ENCODE results near the gene ZNF436.

The ZNF436 gene

DNA sequence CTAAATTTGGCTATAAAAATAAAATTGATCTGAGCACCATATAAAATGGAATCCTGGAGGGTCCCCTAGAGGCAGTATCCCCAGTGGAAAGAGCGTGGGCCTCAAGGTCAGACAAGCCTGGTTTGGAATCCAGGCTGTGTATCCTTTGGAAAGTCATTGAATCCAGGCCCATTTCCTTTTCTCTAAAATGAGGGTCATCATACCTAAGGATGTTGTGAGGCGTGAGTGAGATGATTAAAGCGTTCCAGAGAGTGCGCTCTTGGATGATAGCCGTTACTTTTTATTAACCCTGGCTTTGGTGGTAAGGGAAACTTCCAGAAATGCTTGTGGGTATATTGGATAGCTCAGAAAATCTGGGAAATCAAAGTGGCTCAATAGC, 683 bp upstream of the ZNF436 start:
- H3K18ac ChIP-seq (ENCODE audit: low read depth in 1 of 2, low read length in 2 of 2) = peak overlapping the region; percentile 78 to 92
- no peaks in the 10 kb centered on the region for H3K27me3 ChIP-seq (ENCODE audit: control insufficient read depth in 1 of 2, insufficient read depth in 1 of 2, low read length in 2 of 2)
- H3K79me1 ChIP-seq (replicated peaks; ENCODE audit: low read length, poor library complexity, severe bottlenecking) = peaks cover 21% of the 10 kb centered on the region
- H3K27ac ChIP-seq (ENCODE audit: low read length, poor library complexity, severe bottlenecking) = peak overlapping the region; percentile 90
- peak overlapping the region; percentile 90 to 97 for H3K4ac ChIP-seq (ENCODE audit: low read depth in 1 of 2, low read length in 2 of 2)
- peak; percentile 20 for DNase-seq
- no peak overlapping the region for H3K23ac ChIP-seq (ENCODE audit: low read length in 2 of 2)
- no peak overlapping the region for H2BK15ac ChIP-seq (ENCODE audit: low read depth, poor library complexity, severe bottlenecking)
- peak overlapping the region; percentile 20 for H4K91ac ChIP-seq (ENCODE audit: low read length)
- H2BK120ac ChIP-seq (ENCODE audit: low read depth, low read length) = peak overlapping the region; percentile 56
- peak overlapping the region in 1 of 2 experiments; percentile 86 for H3K4me3 ChIP-seq (ENCODE audit: insufficient read depth in 1 of 2, low read depth in 1 of 2, low read length in 2 of 2)
- H2AFZ ChIP-seq (ENCODE audit: low read depth, low read length) = no peak overlapping the region
- WGBS = 72% methylated on average over 5 of the region's 5 CpGs
- peak overlapping the region; percentile 84 for H2AK5ac ChIP-seq (ENCODE audit: low read length, severe bottlenecking)
- peaks cover 10 to 38% of the 10 kb centered on the region in 2 experiments for H3K36me3 ChIP-seq (ENCODE audit: control insufficient read depth in 1 of 2, insufficient read depth in 2 of 2, low read depth in 1 of 2, low read length in 2 of 2)
- H3K4me2 ChIP-seq (ENCODE audit: low read length, poor library complexity, severe bottlenecking) = peak overlapping the region; percentile 97
- peak overlapping the region in 1 of 2 experiments; percentile 28 for H3K14ac ChIP-seq (ENCODE audit: low read length in 2 of 2)
- peak overlapping the region; percentile 99 for H3K9ac ChIP-seq (ENCODE audit: low read length)
- peaks cover 8% of the 10 kb centered on the region for H3K9me3 ChIP-seq (ENCODE audit: control insufficient read depth, low read length)
- peak overlapping the region in 1 of 2 experiments; percentile 29 for H2BK12ac ChIP-seq (ENCODE audit: low read length in 2 of 2)
- peak overlapping the region; percentile 30 for H4K8ac ChIP-seq (ENCODE audit: low read length)
- H2BK5ac ChIP-seq (ENCODE audit: low read depth, low read length, poor library complexity, severe bottlenecking) = no peak overlapping the region
- peaks cover 20% of the 10 kb centered on the region for H3K4me1 ChIP-seq (ENCODE audit: control insufficient read depth, insufficient read depth, low read depth, low read length)

DNA sequence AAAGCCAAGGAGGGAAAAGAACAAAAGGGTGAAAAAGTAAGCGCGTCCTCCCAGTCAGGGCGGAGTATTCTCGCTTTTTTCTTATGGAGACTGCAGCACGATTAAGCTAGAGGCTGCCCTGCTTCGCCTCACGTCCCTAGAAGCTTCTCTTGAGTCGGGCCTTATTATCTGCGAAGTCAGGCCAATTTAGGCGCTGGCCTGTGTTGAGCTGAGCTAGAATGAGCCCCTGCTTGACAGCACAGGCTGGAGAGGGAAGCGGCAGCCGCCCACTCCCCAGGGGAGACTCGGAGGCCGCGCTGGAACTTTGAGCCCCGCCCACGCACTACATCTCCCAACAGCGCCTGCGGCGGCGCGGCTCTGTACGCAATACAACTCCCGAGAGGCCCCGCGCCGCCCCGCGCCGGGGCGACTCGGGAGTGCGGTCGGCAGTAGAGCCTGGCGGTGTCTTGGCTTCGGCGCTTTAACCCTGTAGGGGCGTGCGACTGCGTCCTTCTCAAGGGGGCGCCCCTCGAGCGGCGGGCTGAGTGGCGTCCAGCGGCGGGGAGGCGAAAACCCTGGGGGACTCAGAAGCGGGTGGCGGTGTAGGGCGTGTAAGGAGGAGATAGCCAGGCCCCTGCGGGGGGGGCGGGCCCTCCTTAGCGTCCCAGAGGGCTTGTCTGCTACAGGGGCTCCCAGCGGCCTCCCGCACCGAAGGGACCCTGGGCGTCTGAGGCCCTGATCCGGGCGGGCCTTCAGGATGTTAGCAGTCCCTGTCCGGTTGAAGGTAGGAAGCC, 888 bp downstream of the ZNF436 start:
- peak overlapping the region; percentile 64 for H2BK120ac ChIP-seq (ENCODE audit: low read depth, low read length)
- peak overlapping the region; percentile 86 to 92 for H3K4me3 ChIP-seq (ENCODE audit: insufficient read depth in 1 of 2, low read depth in 1 of 2, low read length in 2 of 2)
- H3K36me3 ChIP-seq (ENCODE audit: control insufficient read depth in 1 of 2, insufficient read depth in 2 of 2, low read depth in 1 of 2, low read length in 2 of 2) = peaks cover 21 to 46% of the 10 kb centered on the region in 2 experiments
- under 1% methylated on average over 60 of the region's 61 CpGs for WGBS
- peak overlapping the region; percentile 19 to 99 for H3K14ac ChIP-seq (ENCODE audit: low read length in 2 of 2)
- peak overlapping the region; percentile 84 to 99 for H3K4ac ChIP-seq (ENCODE audit: low read depth in 1 of 2, low read length in 2 of 2)
- H2AK5ac ChIP-seq (ENCODE audit: low read length, severe bottlenecking) = peak overlapping the region; percentile 81
- no peaks in the 10 kb centered on the region for H3K27me3 ChIP-seq (ENCODE audit: control insufficient read depth in 1 of 2, insufficient read depth in 1 of 2, low read length in 2 of 2)
- H2BK12ac ChIP-seq (ENCODE audit: low read length in 2 of 2) = peak overlapping the region; percentile 78 to 91
- H4K8ac ChIP-seq (ENCODE audit: low read length) = peak overlapping the region; percentile 94
- H3K23ac ChIP-seq (ENCODE audit: low read length in 2 of 2) = peak overlapping the region in 1 of 2 experiments; percentile 84
- H3K79me1 ChIP-seq (replicated peaks; ENCODE audit: low read length, poor library complexity, severe bottlenecking) = peaks cover 18% of the 10 kb centered on the region
- peak overlapping the region; percentile 86 for H2AFZ ChIP-seq (ENCODE audit: low read depth, low read length)
- H2BK15ac ChIP-seq (ENCODE audit: low read depth, poor library complexity, severe bottlenecking) = peak overlapping the region; percentile 84
- peak overlapping the region; percentile 97 for H3K4me2 ChIP-seq (ENCODE audit: low read length, poor library complexity, severe bottlenecking)
- H3K4me1 ChIP-seq (ENCODE audit: control insufficient read depth, insufficient read depth, low read depth, low read length) = peaks cover 20% of the 10 kb centered on the region
- peak overlapping the region; percentile 84 for H2BK5ac ChIP-seq (ENCODE audit: low read depth, low read length, poor library complexity, severe bottlenecking)
- H3K9ac ChIP-seq (ENCODE audit: low read length) = peak overlapping the region; percentile 99
- H3K18ac ChIP-seq (ENCODE audit: low read depth in 1 of 2, low read length in 2 of 2) = peak overlapping the region; percentile 95 to 99
- peak overlapping the region; percentile 77 for H4K91ac ChIP-seq (ENCODE audit: low read length)
- peaks cover 20% of the 10 kb centered on the region for H3K9me3 ChIP-seq (ENCODE audit: control insufficient read depth, low read length)
- H3K27ac ChIP-seq (ENCODE audit: low read length, poor library complexity, severe bottlenecking) = peak overlapping the region; percentile 100
- DNase-seq = peak; percentile 96

DNA sequence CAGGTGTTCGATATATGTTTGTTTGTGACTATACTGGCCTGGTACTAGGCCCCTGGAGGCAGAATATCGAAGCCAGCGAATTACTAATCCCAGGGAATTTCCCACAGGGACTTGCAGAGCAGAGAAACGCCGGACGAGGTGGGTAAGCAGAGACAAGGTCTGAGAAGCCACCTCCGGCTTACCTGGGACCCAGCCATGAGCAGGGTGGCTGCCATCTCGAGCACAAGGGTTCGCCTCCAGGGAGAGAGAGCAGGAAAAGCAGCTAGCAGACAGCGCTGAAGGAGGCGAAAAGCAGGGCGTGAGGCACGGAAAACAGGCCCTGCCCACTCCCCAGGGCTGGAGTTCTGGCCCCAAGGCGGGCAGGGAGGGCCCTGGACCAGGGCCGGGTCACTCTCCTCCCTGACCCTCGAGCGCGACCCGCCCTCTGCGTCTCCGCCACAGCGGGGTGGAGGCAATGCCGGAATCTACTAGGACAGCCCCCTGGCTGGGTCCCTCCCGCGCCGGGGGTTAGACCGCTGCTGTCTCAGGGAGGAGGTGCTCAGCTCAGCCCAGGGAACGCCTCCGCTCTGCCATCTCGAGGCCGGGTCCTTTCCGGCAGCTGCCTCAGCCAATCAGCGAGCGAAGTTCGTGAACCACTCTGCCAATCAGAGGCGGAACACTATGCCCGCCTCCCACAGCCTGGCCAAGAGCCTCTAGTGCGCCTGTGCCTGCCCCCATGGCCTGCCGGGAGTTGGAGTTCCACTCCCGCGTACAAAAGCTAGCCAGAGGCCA, 1.7 kb downstream of the ZNF436 start:
- Histone ChIP-seq H3K9ac (ENCODE audit: low read length) (peak overlapping the region; percentile 99), H2BK15ac (ENCODE audit: low read depth, poor library complexity, severe bottlenecking) (no peak overlapping the region), H2BK12ac (ENCODE audit: low read length in 2 of 2) (peak overlapping the region; percentile 49 to 91), H3K4me1 (ENCODE audit: control insufficient read depth, insufficient read depth, low read depth, low read length) (peaks cover 20% of the 10 kb centered on the region), H3K27me3 (ENCODE audit: control insufficient read depth in 1 of 2, insufficient read depth in 1 of 2, low read length in 2 of 2) (no peaks in the 10 kb centered on the region), H2AFZ (ENCODE audit: low read depth, low read length) (peak overlapping the region; percentile 86), H2BK5ac (ENCODE audit: low read depth, low read length, poor library complexity, severe bottlenecking) (peak overlapping the region; percentile 77), H3K4me2 (ENCODE audit: low read length, poor library complexity, severe bottlenecking) (peak overlapping the region; percentile 97), H4K8ac (ENCODE audit: low read length) (peak overlapping the region; percentile 45), H3K23ac (ENCODE audit: low read length in 2 of 2) (peak overlapping the region in 1 of 2 experiments; percentile 46), H3K9me3 (ENCODE audit: control insufficient read depth, low read length) (peaks cover 27% of the 10 kb centered on the region), H3K27ac (ENCODE audit: low read length, poor library complexity, severe bottlenecking) (peak overlapping the region; percentile 100), H4K91ac (ENCODE audit: low read length) (peak overlapping the region; percentile 77), H2AK5ac (ENCODE audit: low read length, severe bottlenecking) (peak overlapping the region; percentile 93), H3K79me1 (replicated peaks; ENCODE audit: low read length, poor library complexity, severe bottlenecking) (peaks cover 16% of the 10 kb centered on the region), H3K18ac (ENCODE audit: low read depth in 1 of 2, low read length in 2 of 2) (peak overlapping the region; percentile 94 to 99), H3K14ac (ENCODE audit: low read length in 2 of 2) (peak overlapping the region in 1 of 2 experiments; percentile 94), H3K4me3 (ENCODE audit: insufficient read depth in 1 of 2, low read depth in 1 of 2, low read length in 2 of 2) (peak overlapping the region; percentile 86 to 92), H3K4ac (ENCODE audit: low read depth in 1 of 2, low read length in 2 of 2) (peak overlapping the region; percentile 90 to 99), H2BK120ac (ENCODE audit: low read depth, low read length) (peak overlapping the region; percentile 64), H3K36me3 (ENCODE audit: control insufficient read depth in 1 of 2, insufficient read depth in 2 of 2, low read depth in 1 of 2, low read length in 2 of 2) (peaks cover 24 to 53% of the 10 kb centered on the region in 2 experiments)
- WGBS = 7% methylated on average over 41 of the region's 41 CpGs
- DNase-seq = peak; percentile 99

DNA sequence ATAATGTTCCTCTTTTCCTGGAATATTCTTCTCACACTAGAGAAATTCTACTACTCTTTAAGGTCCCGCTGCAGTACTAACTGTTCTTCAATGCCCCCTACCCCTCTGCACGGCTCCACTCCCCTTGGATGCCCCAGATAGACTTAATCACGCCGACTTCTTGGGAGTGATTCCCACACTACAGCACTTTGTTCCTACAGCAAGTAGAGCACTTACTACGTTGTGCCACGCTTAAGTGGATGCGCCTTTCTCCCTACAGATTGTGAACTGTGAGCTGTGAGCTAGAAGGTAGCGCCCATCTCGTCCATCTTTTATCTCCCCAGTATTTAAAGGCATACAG, 2.2 kb downstream of the ZNF436 start:
- Histone ChIP-seq H2AFZ (ENCODE audit: low read depth, low read length) (no peak overlapping the region), H3K23ac (ENCODE audit: low read length in 2 of 2) (peak overlapping the region in 1 of 2 experiments; percentile 46), H2BK120ac (ENCODE audit: low read depth, low read length) (no peak overlapping the region), H2BK5ac (ENCODE audit: low read depth, low read length, poor library complexity, severe bottlenecking) (no peak overlapping the region), H3K14ac (ENCODE audit: low read length in 2 of 2) (no peak overlapping the region), H3K4me1 (ENCODE audit: control insufficient read depth, insufficient read depth, low read depth, low read length) (peaks cover 20% of the 10 kb centered on the region), H3K9me3 (ENCODE audit: control insufficient read depth, low read length) (peaks cover 33% of the 10 kb centered on the region), H2BK15ac (ENCODE audit: low read depth, poor library complexity, severe bottlenecking) (no peak overlapping the region), H3K4ac (ENCODE audit: low read depth in 1 of 2, low read length in 2 of 2) (peak overlapping the region; percentile 40 to 88), H3K4me3 (ENCODE audit: insufficient read depth in 1 of 2, low read depth in 1 of 2, low read length in 2 of 2) (peak overlapping the region in 1 of 2 experiments; percentile 86), H3K79me1 (replicated peaks; ENCODE audit: low read length, poor library complexity, severe bottlenecking) (peaks cover 14% of the 10 kb centered on the region), H3K27ac (ENCODE audit: low read length, poor library complexity, severe bottlenecking) (peak overlapping the region; percentile 79), H3K4me2 (ENCODE audit: low read length, poor library complexity, severe bottlenecking) (peak overlapping the region; percentile 91), H2AK5ac (ENCODE audit: low read length, severe bottlenecking) (peak overlapping the region; percentile 74), H3K27me3 (ENCODE audit: control insufficient read depth in 1 of 2, insufficient read depth in 1 of 2, low read length in 2 of 2) (no peaks in the 10 kb centered on the region), H3K18ac (ENCODE audit: low read depth in 1 of 2, low read length in 2 of 2) (peak overlapping the region in 1 of 2 experiments; percentile 54), H4K91ac (ENCODE audit: low read length) (peak overlapping the region; percentile 70), H4K8ac (ENCODE audit: low read length) (peak overlapping the region; percentile 14), H2BK12ac (ENCODE audit: low read length in 2 of 2) (no peak overlapping the region), H3K9ac (ENCODE audit: low read length) (peak overlapping the region; percentile 99), H3K36me3 (ENCODE audit: control insufficient read depth in 1 of 2, insufficient read depth in 2 of 2, low read depth in 1 of 2, low read length in 2 of 2) (peaks cover 30 to 59% of the 10 kb centered on the region in 2 experiments)
- no peak for DNase-seq
- WGBS = 79% methylated on average over 9 of the region's 9 CpGs
